Measurements from ENCODE around the gene CERK.

Gene CERK

DNA sequence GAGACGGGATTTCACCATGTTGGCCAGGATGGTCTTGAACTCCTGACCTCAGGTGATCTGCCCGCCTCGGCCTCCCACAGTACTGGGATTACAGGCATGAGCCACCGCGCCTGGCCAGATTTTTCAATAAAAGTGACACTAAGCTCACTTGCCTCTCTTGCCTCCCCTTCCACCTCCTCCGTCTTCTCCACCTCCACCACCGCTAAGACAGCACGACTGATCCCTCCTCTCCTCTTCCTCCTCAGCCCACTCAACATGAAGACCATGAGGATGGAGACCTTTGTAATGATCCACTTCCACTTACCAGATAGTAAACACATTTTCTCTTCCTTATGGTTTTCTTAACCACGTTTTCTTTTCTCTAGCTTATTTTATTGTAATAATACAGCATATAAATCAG, 14.2 kb downstream of the CERK start:
- Histone ChIP-seq H3K27me3 (ENCODE audit: control insufficient read depth, insufficient read depth, low read length, poor library complexity, severe bottlenecking) (no peaks in the 10 kb centered on the region), H3K9me3 (ENCODE audit: control insufficient read depth, low read length) (no peaks in the 10 kb centered on the region), H3K4me1 (ENCODE audit: control insufficient read depth, insufficient read depth, low read length) (no peaks in the 10 kb centered on the region), H3K27ac (ENCODE audit: insufficient read depth, low read depth, low read length, poor library complexity, severe bottlenecking) (no peak overlapping the region), H3K4me3 (ENCODE audit: insufficient read depth, low read depth, low read length) (no peak overlapping the region), H3K36me3 (ENCODE audit: control insufficient read depth, insufficient read depth, low read length) (peaks cover 7% of the 10 kb centered on the region)
- 93 to 95% methylated on average over 9 of the region's 9 CpGs for WGBS, 2 experiments

DNA sequence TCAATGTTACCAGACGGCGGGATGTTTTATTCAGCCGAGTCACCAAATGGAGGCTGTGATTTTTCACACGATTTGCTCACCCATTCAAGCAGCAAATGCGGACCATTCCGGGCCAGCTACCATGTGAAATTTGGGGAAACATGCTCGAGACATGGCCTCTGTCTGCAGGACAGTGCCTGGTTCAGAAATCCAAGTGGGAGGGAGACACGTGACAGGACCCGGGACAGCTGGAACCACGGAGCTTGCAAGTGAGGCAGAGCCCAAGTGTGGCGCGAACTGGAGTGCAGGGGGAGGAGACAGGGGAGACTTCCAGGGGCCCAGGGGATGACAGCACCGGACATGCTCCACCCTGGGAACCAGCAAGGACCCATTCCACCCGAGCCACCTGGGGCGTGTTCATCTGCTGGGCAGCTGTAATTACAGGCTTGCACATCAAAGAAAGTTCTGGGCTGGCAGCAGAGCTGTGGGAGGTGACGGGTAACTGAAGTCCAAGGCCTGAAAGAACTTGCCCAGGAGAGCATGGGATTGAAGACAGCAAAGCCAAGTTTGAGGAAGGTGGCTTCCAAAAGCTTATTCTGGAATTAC, 16.5 kb downstream of the CERK start:
- Histone ChIP-seq H3K4me1 (ENCODE audit: control insufficient read depth, insufficient read depth, low read length) (no peaks in the 10 kb centered on the region), H3K27ac (ENCODE audit: insufficient read depth, low read depth, low read length, poor library complexity, severe bottlenecking) (no peak overlapping the region), H3K9me3 (ENCODE audit: control insufficient read depth, low read length) (no peaks in the 10 kb centered on the region), H3K27me3 (ENCODE audit: control insufficient read depth, insufficient read depth, low read length, poor library complexity, severe bottlenecking) (no peaks in the 10 kb centered on the region), H3K36me3 (ENCODE audit: control insufficient read depth, insufficient read depth, low read length) (peaks cover 19% of the 10 kb centered on the region), H3K4me3 (ENCODE audit: insufficient read depth, low read depth, low read length) (no peak overlapping the region)
- 92 to 93% methylated on average over 16 of the region's 16 CpGs for WGBS, 2 experiments

DNA sequence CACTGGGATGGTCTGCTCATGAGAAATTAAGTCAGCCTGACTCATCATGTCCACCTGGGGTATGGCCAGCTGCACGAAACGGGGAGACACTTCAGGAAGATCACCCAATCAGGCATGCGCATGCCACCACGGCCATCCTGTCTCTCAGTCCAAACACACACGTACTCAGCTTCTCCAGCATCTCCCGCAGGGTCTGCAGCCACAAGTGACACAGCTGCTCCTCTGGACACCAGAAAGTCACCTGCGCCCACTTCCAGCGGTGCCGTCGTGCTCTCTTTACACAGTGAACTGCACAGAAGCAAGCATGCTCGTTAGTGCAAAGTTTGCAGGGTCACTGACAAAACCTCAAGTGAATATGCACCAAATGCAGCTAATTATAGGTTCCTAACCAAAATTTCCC, 18.1 kb downstream of the CERK start:
- Histone ChIP-seq H3K4me3 (ENCODE audit: insufficient read depth, low read depth, low read length) (no peak overlapping the region), H3K4me1 (ENCODE audit: control insufficient read depth, insufficient read depth, low read length) (no peaks in the 10 kb centered on the region), H3K36me3 (ENCODE audit: control insufficient read depth, insufficient read depth, low read length) (peaks cover 23% of the 10 kb centered on the region), H3K27ac (ENCODE audit: insufficient read depth, low read depth, low read length, poor library complexity, severe bottlenecking) (no peak overlapping the region), H3K9me3 (ENCODE audit: control insufficient read depth, low read length) (no peaks in the 10 kb centered on the region), H3K27me3 (ENCODE audit: control insufficient read depth, insufficient read depth, low read length, poor library complexity, severe bottlenecking) (no peaks in the 10 kb centered on the region)
- 93 to 97% methylated on average over 11 of the region's 11 CpGs for WGBS, 2 experiments

DNA sequence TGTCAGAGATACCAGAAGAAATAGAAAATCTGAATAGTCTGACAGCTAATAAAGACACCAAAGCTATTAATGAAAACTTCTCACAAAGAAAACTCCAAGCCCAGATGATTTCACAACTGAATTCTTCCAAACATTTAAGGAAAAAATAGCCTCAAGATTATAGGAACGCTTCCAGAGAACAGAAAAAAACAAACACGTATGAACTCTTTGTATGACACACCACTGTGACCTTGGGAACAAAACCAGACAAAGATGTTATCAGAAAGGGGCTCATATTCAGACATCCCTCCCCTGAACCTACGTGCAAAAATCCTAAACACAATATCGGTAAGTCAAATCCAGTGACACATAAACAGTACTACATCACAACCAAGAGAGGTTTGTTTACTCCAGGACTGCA, 23.5 kb downstream of the CERK start:
- Histone ChIP-seq H3K36me3 (ENCODE audit: control insufficient read depth, insufficient read depth, low read length) (peaks cover 23% of the 10 kb centered on the region), H3K4me3 (ENCODE audit: insufficient read depth, low read depth, low read length) (no peak overlapping the region), H3K27ac (ENCODE audit: insufficient read depth, low read depth, low read length, poor library complexity, severe bottlenecking) (no peak overlapping the region), H3K4me1 (ENCODE audit: control insufficient read depth, insufficient read depth, low read length) (no peaks in the 10 kb centered on the region), H3K27me3 (ENCODE audit: control insufficient read depth, insufficient read depth, low read length, poor library complexity, severe bottlenecking) (no peaks in the 10 kb centered on the region), H3K9me3 (ENCODE audit: control insufficient read depth, low read length) (no peaks in the 10 kb centered on the region)
- 97 to 98% methylated on average over 4 of the region's 4 CpGs for WGBS, 2 experiments

DNA sequence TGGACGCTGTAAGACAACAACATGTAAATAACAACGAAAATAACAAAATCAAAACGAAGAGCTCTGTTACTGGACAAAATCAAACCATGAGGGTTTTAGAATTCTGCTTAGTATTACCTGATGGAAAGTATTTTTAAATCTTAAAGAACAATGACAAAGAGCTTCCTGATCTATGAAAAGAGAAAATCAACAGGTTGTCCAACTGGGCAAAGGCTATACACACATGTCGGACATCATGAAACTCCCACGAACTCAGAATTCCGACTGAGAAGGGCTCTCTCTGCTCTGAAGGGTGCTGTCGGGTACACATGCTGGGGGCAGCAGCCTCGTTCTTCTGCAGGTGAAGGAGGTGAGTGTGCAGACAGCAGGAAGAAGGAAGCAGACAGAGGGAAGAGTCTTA, 25.8 kb downstream of the CERK start:
- H3K4me1 ChIP-seq (ENCODE audit: control insufficient read depth, insufficient read depth, low read length) = no peaks in the 10 kb centered on the region
- H3K4me3 ChIP-seq (ENCODE audit: insufficient read depth, low read depth, low read length) = no peak overlapping the region
- H3K27me3 ChIP-seq (ENCODE audit: control insufficient read depth, insufficient read depth, low read length, poor library complexity, severe bottlenecking) = no peaks in the 10 kb centered on the region
- H3K36me3 ChIP-seq (ENCODE audit: control insufficient read depth, insufficient read depth, low read length) = peaks cover 35% of the 10 kb centered on the region
- no peak overlapping the region for H3K27ac ChIP-seq (ENCODE audit: insufficient read depth, low read depth, low read length, poor library complexity, severe bottlenecking)
- H3K9me3 ChIP-seq (ENCODE audit: control insufficient read depth, low read length) = no peaks in the 10 kb centered on the region
- WGBS, 2 experiments = 94 to 97% methylated on average over 8 of the region's 8 CpGs

DNA sequence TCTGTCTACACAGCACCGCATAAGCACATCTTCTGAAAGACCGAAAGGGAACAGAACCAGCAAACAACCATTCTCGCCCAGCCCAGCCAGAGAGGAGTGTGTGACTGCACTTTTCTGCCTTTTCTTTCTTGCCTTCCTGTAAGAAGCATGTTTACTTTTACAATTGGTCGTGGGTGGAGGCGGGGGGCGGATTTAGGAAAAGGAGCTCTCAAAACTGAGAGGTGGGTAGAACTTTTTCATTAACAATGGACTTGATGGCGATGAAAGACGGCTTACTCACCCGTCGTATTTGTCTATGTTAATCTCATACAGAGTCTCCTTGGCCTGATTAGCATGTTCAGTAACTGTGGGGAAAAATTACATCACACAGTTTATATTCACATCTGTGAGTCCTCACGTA, 27.2 kb downstream of the CERK start:
- WGBS, 2 experiments = 83 to 87% methylated on average over 11 of the region's 11 CpGs
- no peak overlapping the region for H3K27ac ChIP-seq (ENCODE audit: insufficient read depth, low read depth, low read length, poor library complexity, severe bottlenecking)
- peaks cover 31% of the 10 kb centered on the region for H3K36me3 ChIP-seq (ENCODE audit: control insufficient read depth, insufficient read depth, low read length)
- H3K4me3 ChIP-seq (ENCODE audit: insufficient read depth, low read depth, low read length) = no peak overlapping the region
- no peaks in the 10 kb centered on the region for H3K4me1 ChIP-seq (ENCODE audit: control insufficient read depth, insufficient read depth, low read length)
- no peaks in the 10 kb centered on the region for H3K27me3 ChIP-seq (ENCODE audit: control insufficient read depth, insufficient read depth, low read length, poor library complexity, severe bottlenecking)
- no peaks in the 10 kb centered on the region for H3K9me3 ChIP-seq (ENCODE audit: control insufficient read depth, low read length)

DNA sequence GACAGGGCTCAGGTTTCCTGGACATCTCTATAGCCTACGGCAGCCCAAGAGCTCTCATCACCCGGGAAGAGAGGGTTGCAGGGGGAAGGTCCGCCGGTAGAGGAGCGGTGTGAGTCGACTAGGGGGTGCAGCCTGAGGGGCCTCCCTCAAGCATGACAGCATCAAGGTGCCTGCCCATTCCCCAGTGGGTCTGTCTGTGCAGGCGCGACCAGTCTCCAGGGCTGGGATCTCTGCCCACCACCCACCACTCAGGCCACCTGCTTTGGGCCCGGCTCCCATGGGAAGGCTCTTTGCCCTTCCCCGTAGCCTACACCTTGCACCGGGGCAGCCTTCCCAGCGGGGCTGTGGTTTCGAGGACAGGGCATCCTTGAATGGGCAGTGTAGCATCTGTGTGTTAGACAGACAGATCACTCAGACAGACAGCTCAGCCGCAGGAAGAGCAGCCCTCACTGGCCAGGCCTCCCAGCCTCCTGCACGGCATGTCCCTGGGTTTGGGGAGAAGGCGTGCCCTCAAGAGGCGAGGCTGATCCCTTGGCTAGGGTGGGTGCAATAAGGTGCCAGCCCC, 29.2 kb downstream of the CERK start:
- WGBS, 2 experiments = 96% methylated on average over 17 of the region's 17 CpGs

DNA sequence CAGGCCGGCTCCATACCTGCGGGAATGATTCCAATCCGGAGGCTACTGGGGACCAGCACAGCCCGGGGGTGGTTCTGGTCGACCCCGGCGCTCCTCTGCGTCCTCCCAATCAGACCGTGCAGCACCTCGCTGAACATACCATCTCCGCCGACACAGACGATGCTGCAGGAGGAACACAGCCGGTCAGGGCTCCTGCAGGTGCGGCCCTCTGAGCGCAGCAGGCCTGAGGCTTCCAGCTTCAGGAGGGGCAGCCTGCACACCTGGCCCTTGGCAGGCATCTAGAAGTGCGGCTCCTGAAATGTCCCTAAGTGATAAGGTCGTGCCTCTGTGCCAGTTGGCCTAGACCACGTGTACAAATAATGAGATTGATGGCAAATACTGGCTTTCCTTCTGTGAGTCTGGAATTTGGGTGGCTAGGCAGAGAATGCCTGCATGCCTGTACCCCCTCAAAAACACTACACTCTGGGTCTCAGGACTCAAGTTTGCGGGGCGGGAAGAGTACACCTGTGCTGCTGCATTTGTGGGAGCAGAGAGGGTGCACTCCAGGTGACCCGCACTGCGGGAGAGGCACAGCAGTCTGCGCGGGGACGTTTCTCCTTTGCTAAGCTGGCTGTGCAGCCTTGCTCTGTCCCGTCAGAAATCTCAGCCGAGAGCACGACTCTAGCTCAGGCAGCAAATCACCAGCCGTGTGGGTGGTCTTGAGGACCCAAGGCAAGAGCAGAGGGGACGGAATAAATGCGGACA, 30.1 kb downstream of the CERK start:
- Histone ChIP-seq H3K36me3 (ENCODE audit: control insufficient read depth, insufficient read depth, low read length) (peaks cover 28% of the 10 kb centered on the region), H3K9me3 (ENCODE audit: control insufficient read depth, low read length) (no peaks in the 10 kb centered on the region), H3K27ac (ENCODE audit: insufficient read depth, low read depth, low read length, poor library complexity, severe bottlenecking) (no peak overlapping the region), H3K27me3 (ENCODE audit: control insufficient read depth, insufficient read depth, low read length, poor library complexity, severe bottlenecking) (no peaks in the 10 kb centered on the region), H3K4me1 (ENCODE audit: control insufficient read depth, insufficient read depth, low read length) (no peaks in the 10 kb centered on the region), H3K4me3 (ENCODE audit: insufficient read depth, low read depth, low read length) (no peak overlapping the region)
- WGBS, 2 experiments = 93 to 94% methylated on average over 32 of the region's 32 CpGs

More for the DNA sequence above, 29.2 kb downstream of the CERK start:
- Histone ChIP-seq H3K9me3 (ENCODE audit: control insufficient read depth, low read length) (no peaks in the 10 kb centered on the region), H3K27ac (ENCODE audit: insufficient read depth, low read depth, low read length, poor library complexity, severe bottlenecking) (no peak overlapping the region), H3K4me1 (ENCODE audit: control insufficient read depth, insufficient read depth, low read length) (no peaks in the 10 kb centered on the region), H3K36me3 (ENCODE audit: control insufficient read depth, insufficient read depth, low read length) (peaks cover 28% of the 10 kb centered on the region), H3K27me3 (ENCODE audit: control insufficient read depth, insufficient read depth, low read length, poor library complexity, severe bottlenecking) (no peaks in the 10 kb centered on the region), H3K4me3 (ENCODE audit: insufficient read depth, low read depth, low read length) (no peak overlapping the region)

DNA sequence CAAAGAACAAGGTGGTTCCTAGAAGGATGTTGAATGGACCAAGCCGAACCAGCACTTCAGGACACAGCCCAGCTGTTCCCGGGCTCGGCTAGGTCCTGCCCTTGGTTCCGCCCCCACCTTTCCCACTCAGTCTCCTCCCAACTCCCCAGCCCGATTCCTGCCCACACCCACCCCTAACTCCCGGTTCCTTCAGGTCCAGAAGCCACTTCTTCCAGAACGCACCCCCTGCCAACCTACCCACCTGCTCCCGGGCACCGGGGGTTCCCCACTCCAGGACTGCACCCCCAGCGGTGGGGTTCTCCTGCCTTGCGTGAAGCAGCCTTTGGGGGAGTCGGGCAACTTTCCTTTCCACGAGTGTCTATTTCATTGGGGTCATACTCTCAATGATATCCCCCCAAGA, 30.7 kb downstream of the CERK start:
- Histone ChIP-seq H3K4me1 (ENCODE audit: control insufficient read depth, insufficient read depth, low read length) (no peaks in the 10 kb centered on the region), H3K36me3 (ENCODE audit: control insufficient read depth, insufficient read depth, low read length) (peaks cover 28% of the 10 kb centered on the region), H3K9me3 (ENCODE audit: control insufficient read depth, low read length) (no peaks in the 10 kb centered on the region), H3K27ac (ENCODE audit: insufficient read depth, low read depth, low read length, poor library complexity, severe bottlenecking) (no peak overlapping the region), H3K4me3 (ENCODE audit: insufficient read depth, low read depth, low read length) (no peak overlapping the region), H3K27me3 (ENCODE audit: control insufficient read depth, insufficient read depth, low read length, poor library complexity, severe bottlenecking) (no peaks in the 10 kb centered on the region)
- 91 to 92% methylated on average over 13 of the region's 13 CpGs for WGBS, 2 experiments

DNA sequence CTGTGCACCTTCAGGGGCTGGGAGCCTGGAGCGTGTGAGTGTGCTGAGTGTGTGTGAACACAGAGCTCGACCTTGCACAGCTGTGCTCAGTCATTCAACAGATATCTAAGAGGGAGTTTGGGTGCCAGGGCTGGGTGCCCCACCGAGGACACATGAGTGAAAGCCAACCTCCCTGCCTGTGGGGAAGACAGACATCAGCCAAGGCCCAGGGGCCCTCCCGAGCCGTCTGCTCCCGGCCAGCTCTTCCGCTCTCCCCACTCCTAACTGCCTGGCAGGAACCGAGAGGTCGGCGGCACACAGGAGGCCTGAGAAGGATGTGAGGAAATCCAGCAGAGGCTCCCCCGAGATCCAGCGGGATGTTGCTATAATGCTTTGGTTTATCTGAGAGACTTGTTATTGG, 32.0 kb downstream of the CERK start:
- 95% methylated on average over 12 of the region's 12 CpGs for WGBS, 2 experiments
- no peak overlapping the region for H3K27ac ChIP-seq (ENCODE audit: insufficient read depth, low read depth, low read length, poor library complexity, severe bottlenecking)
- no peak overlapping the region for H3K4me3 ChIP-seq (ENCODE audit: insufficient read depth, low read depth, low read length)
- H3K4me1 ChIP-seq (ENCODE audit: control insufficient read depth, insufficient read depth, low read length) = no peaks in the 10 kb centered on the region
- no peaks in the 10 kb centered on the region for H3K9me3 ChIP-seq (ENCODE audit: control insufficient read depth, low read length)
- no peaks in the 10 kb centered on the region for H3K27me3 ChIP-seq (ENCODE audit: control insufficient read depth, insufficient read depth, low read length, poor library complexity, severe bottlenecking)
- peaks cover 27% of the 10 kb centered on the region for H3K36me3 ChIP-seq (ENCODE audit: control insufficient read depth, insufficient read depth, low read length)
